Panc1 (cell line): ENCODE measurements around the gene RNF168.

Experiments
- CTCF ChIP-seq: fragments of 450-650 bp; IDR thresholded peaks from 2 replicates; pipeline ENCODE4 v1.5.1; 2017; ENCODE audit warnings: mild to moderate bottlenecking
- POLR2AphosphoS5 ChIP-seq: IDR thresholded peaks from 2 replicates; pipeline ENCODE4 v1.6.1; 2012; ENCODE audit warnings: mild to moderate bottlenecking, low read depth, low read length, moderate library complexity

DNA sequence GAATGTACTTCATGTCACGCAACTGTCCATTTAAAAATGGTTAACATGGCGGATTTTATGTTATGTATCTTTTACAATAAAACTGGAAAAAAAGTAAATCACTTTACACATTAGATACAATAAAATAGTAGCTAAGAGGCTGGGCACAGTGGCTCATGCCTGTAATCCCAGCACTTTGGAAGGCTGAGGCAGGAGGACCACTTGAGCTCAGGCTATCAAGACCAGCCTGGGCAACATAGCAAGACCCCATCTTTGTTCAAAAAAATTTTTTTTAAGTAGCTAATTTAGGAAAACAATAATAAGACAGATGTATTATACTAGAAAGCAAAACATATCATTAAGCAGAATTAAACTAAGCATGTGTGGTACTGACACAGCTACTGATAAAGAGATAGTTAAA, 11.5 kb downstream of the RNF168 start:
- TF ChIP-seq POLR2AphosphoS5 (no peak), CTCF (no peak)
